Esophagus mucosa (tissue), 1 donor: ENCODE data around the gene OR56A4. TPM values are rescaled to one million over a fixed set of nuclear protein-coding genes. Genes with fewer than 3 reads are reported as not detected.
"Not testable (repeated sequence)": the region's sequence is repeated elsewhere in the genome, so short reads cannot be mapped to it uniquely, and the experiment has no call there.

Experiments used
- ATAC-seq: fragments of 200-7000 bp; cut with Tn5 transposase; one replicate; pipeline ENCODE4 v1.9.1; 2020
- total RNA-seq: library from RNA; stranded (reverse); gene quantifications from one replicate; pipeline ENCODE4 v1.2.4, GENCODE V29; 2023
- donor health status: DM: yes; HTN: yes; CAD: no.

Gene OR56A4
- total RNA-seq, 1 donor from 2014 or later, result not detected

- ATAC-seq, result not testable (repeated sequence)
Observed at GRCh38 chr11:5960704-5961320, 45.9 kb downstream of the OR56A4 start.

- ATAC-seq, result no peak
Observed at GRCh38 chr11:5955586-5955985, 51.2 kb downstream of the OR56A4 start.

Other genes with a start within 250 kb of the OR56A4 start
- gene OR52N5, start 223.6 kb downstream of the OR56A4 start, total RNA-seq, result not detected
- gene OR52N1, start 215.7 kb downstream of the OR56A4 start, total RNA-seq, result not detected
- not detected for gene OR52N2, start 198.0 kb downstream of the OR56A4 start, total RNA-seq
- gene OR52E6, start 165.0 kb downstream of the OR56A4 start, total RNA-seq, result not detected
- not detected for gene OR52E8, start 149.3 kb downstream of the OR56A4 start, total RNA-seq
- not detected for gene OR52E4, start 126.3 kb downstream of the OR56A4 start, total RNA-seq
- gene OR52E5, start 113.7 kb downstream of the OR56A4 start, total RNA-seq, result not detected
- not detected for gene OR56A3, start 64.7 kb downstream of the OR56A4 start, total RNA-seq
- not detected for gene OR56A5, start 38.5 kb downstream of the OR56A4 start, total RNA-seq
- gene OR52L1, start 20.0 kb downstream of the OR56A4 start, total RNA-seq, result not detected
- not detected for gene OR56A1, start 23.8 kb upstream of the OR56A4 start, total RNA-seq
- gene OR56B4, start 100.7 kb upstream of the OR56A4 start, total RNA-seq, result not detected
- not detected for gene OR52B2, start 163.4 kb upstream of the OR56A4 start, total RNA-seq
- not detected for gene OR52W1, start 192.3 kb upstream of the OR56A4 start, total RNA-seq
- gene C11orf42, start 198.6 kb upstream of the OR56A4 start, total RNA-seq, result not detected
- 13.2 TPM for gene FHIP1B, start 227.7 kb upstream of the OR56A4 start, total RNA-seq
- gene CNGA4, start 232.1 kb upstream of the OR56A4 start, total RNA-seq, result 0.08 TPM